ENCODE data around the gene NABP1.

The NABP1 gene

DNA sequence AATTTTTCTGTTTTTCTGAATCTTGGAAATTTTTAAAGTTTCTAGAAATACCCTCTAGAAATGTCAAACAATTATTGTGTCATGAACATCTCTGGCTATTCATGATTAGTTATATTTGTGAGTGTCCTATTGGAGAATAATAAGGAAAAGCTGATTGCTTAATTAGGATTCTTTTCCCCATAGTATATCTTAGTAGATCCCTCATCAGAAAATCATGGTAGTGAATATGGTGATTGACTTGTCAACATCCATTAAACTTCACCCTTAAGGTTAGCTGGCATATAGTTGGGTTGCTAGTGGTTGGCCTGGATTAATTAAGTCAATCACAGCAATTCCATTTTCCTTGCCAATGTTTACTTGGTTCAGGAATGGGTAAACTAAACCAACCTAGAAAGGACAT is 18.7 kb upstream of the NABP1 start:
- TF ChIP-seq EGR1 (IDR thresholded peaks at IDR 0.05) (no peak), ZBTB7A (IDR thresholded peaks at IDR 0.05; ENCODE audit: low read depth) (no peak), TEAD4 (IDR thresholded peaks at IDR 0.05) (no peak), YY1 (IDR thresholded peaks at IDR 0.05; ENCODE audit: low read depth) (no peak), NFIC (IDR thresholded peaks at IDR 0.05) (no peak), FOXM1 (IDR thresholded peaks at IDR 0.05; ENCODE audit: borderline replicate concordance, low read depth) (no peak), CEBPB (IDR thresholded peaks at IDR 0.05) (no peak), TAF1 (IDR thresholded peaks at IDR 0.05; ENCODE audit: low read depth) (no peak), RAD21 (IDR thresholded peaks at IDR 0.05; ENCODE audit: low read depth) (no peak), CREB1 (IDR thresholded peaks at IDR 0.05; ENCODE audit: low read depth) (no peak), EP300 (IDR thresholded peaks at IDR 0.05; ENCODE audit: borderline replicate concordance) (no peak), TCF12 (IDR thresholded peaks at IDR 0.05; ENCODE audit: low read depth) (no peak)
- TF ChIP-seq, protein P1, sequence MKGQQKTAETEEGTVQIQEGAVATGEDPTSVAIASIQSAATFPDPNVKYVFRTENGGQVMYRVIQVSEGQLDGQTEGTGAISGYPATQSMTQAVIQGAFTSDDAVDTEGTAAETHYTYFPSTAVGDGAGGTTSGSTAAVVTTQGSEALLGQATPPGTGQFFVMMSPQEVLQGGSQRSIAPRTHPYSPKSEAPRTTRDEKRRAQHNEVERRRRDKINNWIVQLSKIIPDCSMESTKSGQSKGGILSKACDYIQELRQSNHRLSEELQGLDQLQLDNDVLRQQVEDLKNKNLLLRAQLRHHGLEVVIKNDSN (IDR thresholded peaks at IDR 0.05), result no peak
- TF ChIP-seq, protein P2, sequence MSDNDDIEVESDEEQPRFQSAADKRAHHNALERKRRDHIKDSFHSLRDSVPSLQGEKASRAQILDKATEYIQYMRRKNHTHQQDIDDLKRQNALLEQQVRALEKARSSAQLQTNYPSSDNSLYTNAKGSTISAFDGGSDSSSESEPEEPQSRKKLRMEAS (IDR thresholded peaks at IDR 0.05), result no peak
- TF ChIP-seq, protein P3, sequence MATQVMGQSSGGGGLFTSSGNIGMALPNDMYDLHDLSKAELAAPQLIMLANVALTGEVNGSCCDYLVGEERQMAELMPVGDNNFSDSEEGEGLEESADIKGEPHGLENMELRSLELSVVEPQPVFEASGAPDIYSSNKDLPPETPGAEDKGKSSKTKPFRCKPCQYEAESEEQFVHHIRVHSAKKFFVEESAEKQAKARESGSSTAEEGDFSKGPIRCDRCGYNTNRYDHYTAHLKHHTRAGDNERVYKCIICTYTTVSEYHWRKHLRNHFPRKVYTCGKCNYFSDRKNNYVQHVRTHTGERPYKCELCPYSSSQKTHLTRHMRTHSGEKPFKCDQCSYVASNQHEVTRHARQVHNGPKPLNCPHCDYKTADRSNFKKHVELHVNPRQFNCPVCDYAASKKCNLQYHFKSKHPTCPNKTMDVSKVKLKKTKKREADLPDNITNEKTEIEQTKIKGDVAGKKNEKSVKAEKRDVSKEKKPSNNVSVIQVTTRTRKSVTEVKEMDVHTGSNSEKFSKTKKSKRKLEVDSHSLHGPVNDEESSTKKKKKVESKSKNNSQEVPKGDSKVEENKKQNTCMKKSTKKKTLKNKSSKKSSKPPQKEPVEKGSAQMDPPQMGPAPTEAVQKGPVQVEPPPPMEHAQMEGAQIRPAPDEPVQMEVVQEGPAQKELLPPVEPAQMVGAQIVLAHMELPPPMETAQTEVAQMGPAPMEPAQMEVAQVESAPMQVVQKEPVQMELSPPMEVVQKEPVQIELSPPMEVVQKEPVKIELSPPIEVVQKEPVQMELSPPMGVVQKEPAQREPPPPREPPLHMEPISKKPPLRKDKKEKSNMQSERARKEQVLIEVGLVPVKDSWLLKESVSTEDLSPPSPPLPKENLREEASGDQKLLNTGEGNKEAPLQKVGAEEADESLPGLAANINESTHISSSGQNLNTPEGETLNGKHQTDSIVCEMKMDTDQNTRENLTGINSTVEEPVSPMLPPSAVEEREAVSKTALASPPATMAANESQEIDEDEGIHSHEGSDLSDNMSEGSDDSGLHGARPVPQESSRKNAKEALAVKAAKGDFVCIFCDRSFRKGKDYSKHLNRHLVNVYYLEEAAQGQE (IDR thresholded peaks at IDR 0.05; ENCODE audit: low read depth), result no peak

DNA sequence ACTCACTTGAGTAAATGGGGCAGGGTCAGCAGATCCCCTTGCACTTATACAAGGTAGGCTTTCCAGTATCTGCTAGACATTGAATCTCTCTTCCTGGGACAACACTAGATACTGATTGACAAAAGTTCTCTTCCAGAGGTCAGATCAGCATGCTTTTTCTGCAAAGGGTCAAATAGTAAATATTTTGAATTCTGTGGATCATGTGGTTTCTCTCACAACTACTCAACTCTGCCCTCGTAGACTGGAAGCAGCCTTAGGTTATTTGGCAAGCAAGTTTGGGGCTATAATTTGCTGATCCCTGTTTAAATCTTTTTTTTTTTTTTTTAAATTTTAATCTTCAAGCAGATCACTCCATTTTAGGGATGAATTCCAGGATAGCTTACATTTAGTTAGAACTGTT is 17.4 kb upstream of the NABP1 start:
- TF ChIP-seq, protein P2 (IDR thresholded peaks at IDR 0.05), result no peak
- TF ChIP-seq FOXM1 (IDR thresholded peaks at IDR 0.05; ENCODE audit: borderline replicate concordance, low read depth) (no peak), NFIC (IDR thresholded peaks at IDR 0.05) (no peak), ZBTB7A (IDR thresholded peaks at IDR 0.05; ENCODE audit: low read depth) (no peak), YY1 (IDR thresholded peaks at IDR 0.05; ENCODE audit: low read depth) (no peak), TCF12 (IDR thresholded peaks at IDR 0.05; ENCODE audit: low read depth) (no peak)
- TF ChIP-seq, protein P3 (IDR thresholded peaks at IDR 0.05; ENCODE audit: low read depth), result no peak

DNA sequence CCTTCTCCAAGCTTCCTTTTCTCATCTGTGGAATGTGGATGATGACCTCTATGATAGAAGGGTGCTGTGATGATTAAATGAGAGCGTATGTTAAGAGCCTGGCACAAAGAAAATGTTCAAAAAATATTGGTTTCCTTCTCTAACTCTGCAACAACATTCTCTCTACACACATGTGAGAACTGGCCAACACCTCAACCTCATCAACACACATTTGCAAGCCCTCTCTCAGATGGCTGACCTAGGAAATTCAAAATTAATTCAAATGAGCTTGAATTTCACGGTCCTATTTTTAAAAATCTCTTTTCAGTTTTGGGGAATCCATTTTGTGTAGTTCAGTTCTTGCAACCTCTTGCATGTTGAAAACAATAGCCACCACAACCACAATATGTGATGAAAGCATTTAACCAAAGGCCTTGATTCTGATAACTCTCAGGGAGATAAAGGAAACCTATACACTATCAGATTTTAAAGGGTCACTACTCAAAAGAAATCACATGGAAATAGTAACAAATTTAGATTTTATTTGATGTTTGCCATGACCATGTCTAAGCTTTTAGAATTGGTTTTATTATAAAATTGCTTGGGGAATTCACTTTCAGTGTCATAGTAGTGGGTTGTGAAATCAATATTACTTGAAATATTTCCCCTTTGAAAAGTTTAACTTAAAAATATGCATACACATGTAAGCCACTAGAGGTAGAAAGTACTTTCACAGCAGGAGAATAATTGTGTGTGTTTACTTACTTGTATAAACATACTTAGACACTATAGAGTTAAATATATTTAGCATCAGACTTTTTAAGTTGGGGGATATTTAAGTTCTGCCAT is 16.6 kb upstream of the NABP1 start:
- TF ChIP-seq, protein P3 (IDR thresholded peaks at IDR 0.05; ENCODE audit: low read depth), result no peak
- TF ChIP-seq, protein P1 (IDR thresholded peaks at IDR 0.05), result no peak
- TF ChIP-seq, protein P2 (IDR thresholded peaks at IDR 0.05), result no peak
- TF ChIP-seq TEAD4 (IDR thresholded peaks at IDR 0.05) (no peak), RAD21 (IDR thresholded peaks at IDR 0.05; ENCODE audit: low read depth) (no peak), CREB1 (IDR thresholded peaks at IDR 0.05; ENCODE audit: low read depth) (no peak)

DNA sequence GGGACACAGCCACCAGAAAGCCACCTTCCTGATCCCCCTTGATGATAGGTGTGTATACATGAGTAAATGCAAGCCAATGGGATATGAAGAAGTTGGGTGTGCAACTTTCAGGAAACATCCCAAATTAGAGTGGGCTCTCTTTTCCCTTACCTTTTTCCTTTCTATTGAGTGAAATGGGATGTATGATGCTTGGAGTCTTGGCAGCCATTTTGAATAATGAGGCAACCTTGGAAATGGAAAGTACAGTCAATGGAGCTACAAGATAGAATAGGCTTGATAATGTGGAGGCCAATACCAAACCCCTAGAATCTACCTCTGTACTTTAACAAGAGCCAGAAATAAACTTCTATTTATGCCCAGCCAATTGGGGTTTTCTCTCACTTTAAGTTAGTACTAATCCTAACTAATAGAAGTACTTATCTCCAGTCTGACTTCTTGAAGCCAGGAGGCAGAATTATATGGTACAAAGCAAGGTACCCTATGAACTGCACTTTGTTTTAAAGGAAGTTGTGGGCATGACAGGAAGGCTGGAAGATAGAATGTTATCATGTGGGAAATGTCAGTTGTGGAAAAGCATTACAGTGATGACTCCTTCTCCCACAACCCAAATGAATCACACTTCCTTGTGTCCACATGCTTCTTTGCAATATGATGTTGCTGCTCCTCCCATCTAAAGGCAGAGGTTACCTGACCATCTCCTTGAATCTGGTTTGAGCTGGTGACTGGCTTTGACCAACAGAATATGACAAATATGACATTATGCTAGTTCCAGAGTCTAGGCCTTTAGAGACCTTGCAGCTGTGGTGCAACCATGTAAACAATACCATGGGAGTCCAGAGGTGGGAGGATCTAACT is 12.9 kb upstream of the NABP1 start:
- TF ChIP-seq TCF12 (IDR thresholded peaks at IDR 0.05; ENCODE audit: low read depth) (no peak), TAF1 (IDR thresholded peaks at IDR 0.05; ENCODE audit: low read depth) (no peak), EP300 (IDR thresholded peaks at IDR 0.05; ENCODE audit: borderline replicate concordance) (no peak), NFIC (IDR thresholded peaks at IDR 0.05) (no peak), TEAD4 (IDR thresholded peaks at IDR 0.05) (no peak), EGR1 (IDR thresholded peaks at IDR 0.05) (no peak)
- TF ChIP-seq, protein P1 (IDR thresholded peaks at IDR 0.05), result no peak
- TF ChIP-seq, protein P2 (IDR thresholded peaks at IDR 0.05), result no peak

All from Ishikawa (cell line).